HCT116 (cell line): ENCODE results near the gene TFF3. TPM values are rescaled to one million over a fixed set of nuclear protein-coding genes. Genes with fewer than 3 reads are reported as not detected.

Experiments used
- ATAC-seq: fragments of 200-7000 bp; cut with Tn5 transposase; 2 replicates; pipeline ENCODE4 v1.9.1; 2020; ENCODE audit warnings: mild to moderate bottlenecking, moderate library complexity
- BruUV-seq: library from RNA; stranded (reverse); fragments of 400-500 nt; replicated peaks from 2 replicates; lab custom pipeline; 2021; lab: Mats Ljungman, UMichigan
- CTCF ChIA-PET: fragments of 300-600 bp; sonication (Branson Sonifier 250); formaldehyde crosslinking; loops from one replicate; lab custom pipeline; 2021; ENCODE audit warnings: antibody characterized with exemption; lab: Charles Lee
- POLR2A ChIA-PET: fragments of 300-600, 350-600 bp; sonication (Branson Sonifier 250); formaldehyde crosslinking; loops from one replicate; lab custom pipeline; 2021; ENCODE audit warnings: antibody characterized with exemption; lab: Charles Lee
- RAD21 ChIA-PET, 2 experiments: fragments of 300-600 bp; sonication (Branson Sonifier 250); formaldehyde crosslinking; loops; one replicate each; lab custom pipeline; 2023; ENCODE audit warnings: low total read pairs in 2 of 2; ENCODE audit not compliant: uncharacterized antibody in 2 of 2, unreplicated experiment in 2 of 2, low non-redundant PET in 1 of 2; lab: Charles Lee
- DNase-seq: peaks from one replicate; pipeline ENCODE4 v3.0.0-alpha.2; 2010; ENCODE audit warnings: low read depth, low spot score
- H2AFZ ChIP-seq: fragments of 200-600 bp; shearing (Covaris generic), sonication (generic); 2 replicates; pipeline ENCODE4 v1.6.1; 2017; ENCODE audit warnings: low read depth, mixed run types, mixed read lengths, antibody characterized with exemption, low read length; ENCODE audit not compliant: poor library complexity, severe bottlenecking
- H3K27ac ChIP-seq: 2 replicates; pipeline ENCODE4 v1.5.1; 2012; ENCODE audit warnings: low read depth, low read length
- H3K27me3 ChIP-seq: fragments of 200-600 bp; sonication (generic); 2 replicates; pipeline ENCODE4 v1.6.1; 2016; ENCODE audit warnings: mixed run types, low read length, mixed read lengths; ENCODE audit not compliant: insufficient read depth
- H3K36me3 ChIP-seq, 2 experiments: fragments of 200-500 bp in 1 of 2; fragments of 200-600 bp in 1 of 2; sonication (Bioruptor generic) in 1 of 2; sonication (generic) in 1 of 2; 2 replicates each; pipeline versions ENCODE4 v1.5.1 to v1.6.1; 2014 to 2016; ENCODE audit warnings: low read length in 2 of 2, inconsistent platforms in 1 of 2, mixed read lengths in 1 of 2, mixed run types in 1 of 2; ENCODE audit not compliant: insufficient read depth in 2 of 2, control insufficient read depth in 1 of 2
- H3K4me1 ChIP-seq, 2 experiments: fragments of 200-600 bp in 1 of 2; sonication (generic) in 1 of 2; 2 replicates each; pipeline versions ENCODE4 v1.5.1 to v1.6.1; 2012 to 2017; ENCODE audit warnings: low read length in 2 of 2, inconsistent platforms in 1 of 2, mild to moderate bottlenecking in 1 of 2, mixed read lengths in 1 of 2, mixed run types in 1 of 2, moderate library complexity in 1 of 2; ENCODE audit not compliant: insufficient read depth in 2 of 2, control insufficient read depth in 1 of 2
- H3K4me2 ChIP-seq: fragments of 200-600 bp; sonication (generic); 2 replicates; pipeline ENCODE4 v1.6.1; 2017; ENCODE audit warnings: mixed run types, low read length, mixed read lengths
- H3K4me3 ChIP-seq, 2 experiments: fragments of 200-600 bp in 1 of 2; sonication (generic) in 1 of 2; replicated peaks in 1 of 2; 2 replicates each; pipeline ENCODE4 v1.5.1; 2011 to 2016; ENCODE audit warnings: low read length in 2 of 2, control low read depth in 1 of 2, low read depth in 1 of 2, mild to moderate bottlenecking in 1 of 2, mixed read lengths in 1 of 2, mixed run types in 1 of 2
- H3K79me2 ChIP-seq: fragments of 200-600 bp; sonication (generic); 2 replicates; pipeline ENCODE4 v1.6.1; 2017; ENCODE audit warnings: mild to moderate bottlenecking, mixed run types, low read length, moderate library complexity, mixed read lengths; ENCODE audit not compliant: insufficient read depth
- H3K9ac ChIP-seq: fragments of 200-600 bp; sonication (generic); 2 replicates; pipeline ENCODE4 v1.6.1; 2016; ENCODE audit warnings: low read length, mixed read lengths
- H3K9me2 ChIP-seq: fragments of 200-600 bp; sonication (generic), shearing (Covaris generic); 2 replicates; pipeline ENCODE4 v1.6.1; 2017; ENCODE audit warnings: mixed run types, mild to moderate bottlenecking, moderate library complexity; ENCODE audit not compliant: insufficient read depth
- H3K9me3 ChIP-seq, 2 experiments: fragments of 200-500 bp in 1 of 2; fragments of 200-600 bp in 1 of 2; sonication (Bioruptor generic) in 1 of 2; sonication (generic) in 1 of 2; 2 replicates each; pipeline ENCODE4 v1.6.1; 2014 to 2017; ENCODE audit warnings: low read length in 2 of 2, mixed read lengths in 2 of 2, inconsistent platforms in 1 of 2, low read depth in 1 of 2, mild to moderate bottlenecking in 1 of 2, mixed run types in 1 of 2, moderate library complexity in 1 of 2; ENCODE audit not compliant: control insufficient read depth in 1 of 2, insufficient read depth in 1 of 2
- H4K20me1 ChIP-seq: fragments of 200-600 bp; sonication (generic), shearing (Covaris generic); 2 replicates; pipeline ENCODE4 v1.6.1; 2017; ENCODE audit warnings: mixed run types, mild to moderate bottlenecking, moderate library complexity; ENCODE audit not compliant: insufficient read depth
- CTCF ChIP-seq, 3 experiments: fragments of 200-600 bp in 1 of 3; sonication (generic) in 1 of 3; IDR thresholded peaks in 2 of 3; conservative IDR thresholded peaks in 1 of 3; 2 replicates each; pipeline ENCODE4 v1.5.1; 2012 to 2017; ENCODE audit warnings: low read depth in 2 of 3, low read length in 2 of 3, antibody characterized with exemption in 1 of 3, borderline replicate concordance in 1 of 3, control low read depth in 1 of 3, mild to moderate bottlenecking in 1 of 3, mixed read lengths in 1 of 3, mixed run types in 1 of 3, moderate library complexity in 1 of 3; ENCODE audit not compliant: insufficient read depth in 1 of 3
- EGR1 ChIP-seq: IDR thresholded peaks from 2 replicates; pipeline ENCODE4 v1.6.1; 2012; ENCODE audit warnings: low read depth
- ELF1 ChIP-seq: IDR thresholded peaks from 2 replicates; pipeline ENCODE4 v1.6.1; 2012; ENCODE audit warnings: low read depth, borderline replicate concordance
- EZH2 ChIP-seq: fragments of 200-600 bp; sonication (generic); IDR thresholded peaks from 2 replicates; pipeline ENCODE4 v1.6.1; 2017; ENCODE audit warnings: antibody characterized with exemption, mixed run types
- EZH2phosphoT487 ChIP-seq: fragments of 200-600 bp; IDR thresholded peaks from 2 replicates; pipeline ENCODE4 v1.6.1; 2018; ENCODE audit warnings: antibody characterized with exemption, borderline replicate concordance
- MAX ChIP-seq: IDR thresholded peaks from 2 replicates; pipeline ENCODE4 v1.6.1; 2012
- POLR2AphosphoS5 ChIP-seq: IDR thresholded peaks from 2 replicates; pipeline ENCODE4 v1.6.1; 2011; ENCODE audit warnings: mild to moderate bottlenecking, low read depth, low read length, moderate library complexity
- SIN3A ChIP-seq: IDR thresholded peaks from 2 replicates; pipeline ENCODE4 v1.6.1; 2012; ENCODE audit warnings: low read depth
- SRF ChIP-seq: IDR thresholded peaks from 2 replicates; pipeline ENCODE4 v1.6.1; 2012; ENCODE audit warnings: low read depth
- TCF7L2 ChIP-seq: IDR thresholded peaks from 2 replicates; pipeline ENCODE4 v1.7.0; 2011; ENCODE audit warnings: borderline replicate concordance, inconsistent platforms; ENCODE audit not compliant: insufficient read depth, insufficient read length; ENCODE audit errors: extremely low read depth
- ZNF274 ChIP-seq: fragments of 200-500 bp; sonication (Bioruptor generic); IDR thresholded peaks from 2 replicates; pipeline ENCODE4 v1.6.1; 2014; ENCODE audit warnings: mild to moderate bottlenecking, low read depth, low read length, inconsistent platforms
- intact Hi-C: fragments of 100-400 bp; cut with micrococcal nuclease; formaldehyde crosslinking; loops from 2 replicates; pipeline ENCODE4 v1.10.0; 2022
- total RNA-seq: library from RNA; stranded (reverse); gene quantifications from one replicate; pipeline ENCODE4 v1.2.1, GENCODE V29; 2021; ENCODE audit not compliant: unreplicated experiment
- TF ChIP-seq, protein P1 (sequence below): IDR thresholded peaks from 2 replicates; pipeline ENCODE4 v1.6.1; 2011; ENCODE audit warnings: mild to moderate bottlenecking, low read length, moderate library complexity; ENCODE audit not compliant: insufficient replicate concordance; ENCODE audit errors: extremely low read depth
- TF ChIP-seq, protein P2 (sequence below): IDR thresholded peaks from 2 replicates; pipeline ENCODE4 v1.6.1; 2012

The TFF3 gene
- total RNA-seq, 1 experiment from 2014 or later = 0.22 TPM

- no peak overlapping the region for H3K27ac ChIP-seq
- RAD21 ChIA-PET = no interaction called here
- no peak overlapping the region for H3K4me2 ChIP-seq
- ATAC-seq = no peak
- no peak overlapping the region for H3K4me3 ChIP-seq
- no peak overlapping the region for H3K9ac ChIP-seq
- no peaks in the 10 kb centered on the region for H3K9me2 ChIP-seq
- POLR2A ChIA-PET = no interaction called here
- H3K36me3 ChIP-seq = no peaks in the 10 kb centered on the region
- TF ChIP-seq EGR1 (no peak), SIN3A (no peak), TCF7L2 (no peak), SRF (no peak), ELF1 (no peak), EZH2 (no peak), CTCF (IDR thresholded peaks at IDR 0.05 in 2 of 3, conservative IDR thresholded peaks at IDR 0.05 in 1 of 3; ENCODE audit: borderline replicate concordance in 1 of 3, insufficient read depth in 1 of 3, low read depth in 2 of 3, low read length in 2 of 3) (no peak), ZNF274 (no peak), POLR2AphosphoS5 (no peak), EZH2phosphoT487 (no peak), MAX (no peak)
- TF ChIP-seq, protein P1, sequence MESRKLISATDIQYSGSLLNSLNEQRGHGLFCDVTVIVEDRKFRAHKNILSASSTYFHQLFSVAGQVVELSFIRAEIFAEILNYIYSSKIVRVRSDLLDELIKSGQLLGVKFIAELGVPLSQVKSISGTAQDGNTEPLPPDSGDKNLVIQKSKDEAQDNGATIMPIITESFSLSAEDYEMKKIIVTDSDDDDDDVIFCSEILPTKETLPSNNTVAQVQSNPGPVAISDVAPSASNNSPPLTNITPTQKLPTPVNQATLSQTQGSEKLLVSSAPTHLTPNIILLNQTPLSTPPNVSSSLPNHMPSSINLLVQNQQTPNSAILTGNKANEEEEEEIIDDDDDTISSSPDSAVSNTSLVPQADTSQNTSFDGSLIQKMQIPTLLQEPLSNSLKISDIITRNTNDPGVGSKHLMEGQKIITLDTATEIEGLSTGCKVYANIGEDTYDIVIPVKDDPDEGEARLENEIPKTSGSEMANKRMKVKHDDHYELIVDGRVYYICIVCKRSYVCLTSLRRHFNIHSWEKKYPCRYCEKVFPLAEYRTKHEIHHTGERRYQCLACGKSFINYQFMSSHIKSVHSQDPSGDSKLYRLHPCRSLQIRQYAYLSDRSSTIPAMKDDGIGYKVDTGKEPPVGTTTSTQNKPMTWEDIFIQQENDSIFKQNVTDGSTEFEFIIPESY = no peak
- TF ChIP-seq, protein P2, sequence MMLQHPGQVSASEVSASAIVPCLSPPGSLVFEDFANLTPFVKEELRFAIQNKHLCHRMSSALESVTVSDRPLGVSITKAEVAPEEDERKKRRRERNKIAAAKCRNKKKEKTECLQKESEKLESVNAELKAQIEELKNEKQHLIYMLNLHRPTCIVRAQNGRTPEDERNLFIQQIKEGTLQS = no peak
- DNase-seq = no peak
- H3K27me3 ChIP-seq = no peaks in the 10 kb centered on the region
- H2AFZ ChIP-seq = no peak overlapping the region
- intact Hi-C loops = no loop called here
- H3K9me3 ChIP-seq = no peaks in the 10 kb centered on the region
- no peaks in the 10 kb centered on the region for H3K79me2 ChIP-seq
- H3K4me1 ChIP-seq = peaks cover 0 to 5% of the 10 kb centered on the region in 2 experiments; a peak in 1 of 4 replicates
- H4K20me1 ChIP-seq = no peaks in the 10 kb centered on the region
- CTCF ChIA-PET = interaction anchor here (1.0 to 2.1 kb wide), 6 partner anchors 8 to 194 kb away, joined by 3 to 8 read pairs (median 6); no protein-coding TSS in a partner anchor
- BruUV-seq = no TSS peak
Observed at GRCh38 chr21:42311160-42311559, 4.0 kb downstream of the TFF3 start.
